Neutrophil (primary cell): ENCODE data around the gene SASH1.

ENCODE experiments used
- H3K27ac ChIP-seq: fragments of 200-600 bp; sonication (generic); 2 replicates; pipeline ENCODE4 v1.5.1; 2016; ENCODE audit warnings: mild to moderate bottlenecking, moderate library complexity
- H3K27me3 ChIP-seq: fragments of 200-600 bp; sonication (generic); 2 replicates; pipeline ENCODE4 v1.6.0; 2016; ENCODE audit warnings: mild to moderate bottlenecking
- H3K36me3 ChIP-seq: fragments of 200-600 bp; sonication (generic); 2 replicates; pipeline ENCODE4 v1.5.1; 2017
- H3K4me1 ChIP-seq, 2 experiments: fragments of 200-600 bp in 1 of 2; sonication (generic) in 1 of 2; 1 replicate in 1 of 2; 2 replicates in 1 of 2; pipeline versions ENCODE4 v1.5.1 to v1.6.1; 2013 to 2016; ENCODE audit warnings: low read depth in 1 of 2, low read length in 1 of 2, mild to moderate bottlenecking in 1 of 2, moderate library complexity in 1 of 2; ENCODE audit not compliant: control insufficient read depth in 1 of 2, insufficient read depth in 1 of 2
- H3K4me3 ChIP-seq, 2 experiments: fragments of 200-600 bp in 1 of 2; sonication (generic) in 1 of 2; 1 replicate in 1 of 2; 2 replicates in 1 of 2; pipeline ENCODE4 v1.5.1; 2013 to 2016; ENCODE audit warnings: low read depth in 1 of 2, low read length in 1 of 2, mild to moderate bottlenecking in 1 of 2, moderate library complexity in 1 of 2
- H3K9me3 ChIP-seq: fragments of 200-600 bp; sonication (generic); 2 replicates; pipeline ENCODE4 v1.5.1; 2016
- CTCF ChIP-seq: fragments of 200-600 bp; sonication (generic); IDR thresholded peaks from 2 replicates; pipeline ENCODE4 v1.5.1; 2016; ENCODE audit warnings: antibody characterized with exemption

Gene SASH1

GRCh38 chr6:148495029-148495428 lies 152.4 kb downstream of the SASH1 start:
- H3K4me1 ChIP-seq: peaks cover 0 to 5% of the 10 kb centered on the region in 2 experiments
- TF ChIP-seq CTCF: no peak
- no peaks in the 10 kb centered on the region for H3K9me3 ChIP-seq
- no peaks in the 10 kb centered on the region for H3K36me3 ChIP-seq
- H3K27ac ChIP-seq: no peak overlapping the region
- no peaks in the 10 kb centered on the region for H3K27me3 ChIP-seq
- H3K4me3 ChIP-seq: no peak overlapping the region

- Histone ChIP-seq H3K4me1 (peaks cover 0 to 5% of the 10 kb centered on the region in 2 experiments), H3K4me3 (no peak overlapping the region), H3K9me3 (no peaks in the 10 kb centered on the region), H3K36me3 (no peaks in the 10 kb centered on the region), H3K27me3 (no peaks in the 10 kb centered on the region), H3K27ac (no peak overlapping the region)
- TF ChIP-seq CTCF: no peak
Observed at GRCh38 chr6:148497257-148497656, 154.6 kb downstream of the SASH1 start.

GRCh38 chr6:148497717-148498116 lies 155.1 kb downstream of the SASH1 start:
- H3K4me1 ChIP-seq: peaks cover 0 to 5% of the 10 kb centered on the region in 2 experiments
- H3K9me3 ChIP-seq: no peaks in the 10 kb centered on the region
- no peak overlapping the region for H3K27ac ChIP-seq
- no peaks in the 10 kb centered on the region for H3K27me3 ChIP-seq
- H3K36me3 ChIP-seq: no peaks in the 10 kb centered on the region
- no peak overlapping the region for H3K4me3 ChIP-seq
- TF ChIP-seq CTCF: no peak

GRCh38 chr6:148500402-148500801 lies 157.8 kb downstream of the SASH1 start:
- H3K27me3 ChIP-seq: no peaks in the 10 kb centered on the region
- H3K36me3 ChIP-seq: no peaks in the 10 kb centered on the region
- H3K4me3 ChIP-seq: no peak overlapping the region
- TF ChIP-seq CTCF: no peak
- no peaks in the 10 kb centered on the region for H3K4me1 ChIP-seq
- H3K9me3 ChIP-seq: no peaks in the 10 kb centered on the region
- no peak overlapping the region for H3K27ac ChIP-seq

GRCh38 chr6:148501178-148501590 lies 158.5 kb downstream of the SASH1 start:
- H3K4me1 ChIP-seq: no peaks in the 10 kb centered on the region
- H3K36me3 ChIP-seq: no peaks in the 10 kb centered on the region
- H3K27me3 ChIP-seq: no peaks in the 10 kb centered on the region
- no peaks in the 10 kb centered on the region for H3K9me3 ChIP-seq
- no peak overlapping the region for H3K4me3 ChIP-seq
- no peak overlapping the region for H3K27ac ChIP-seq
- TF ChIP-seq CTCF: no peak
